Measurements from ENCODE around the gene ITSN1.

Gene ITSN1

GRCh38 chr21:33668620-33669019, 26.3 kb downstream of the ITSN1 start:
- TF ChIP-seq REST (IDR thresholded peaks at IDR 0.05; ENCODE audit: insufficient read depth in 1 of 2, low read depth in 2 of 2, low read length in 2 of 2) = no peak
- TF ChIP-seq POLR2AphosphoS5 (IDR thresholded peaks at IDR 0.05; ENCODE audit: low read depth, low read length) = no peak
- no peak for TF ChIP-seq TAF1 (IDR thresholded peaks at IDR 0.05; ENCODE audit: borderline replicate concordance, insufficient read depth, low read length)
- TF ChIP-seq FOXP2 (optimal IDR thresholded peaks at IDR 0.05; ENCODE audit: borderline replicate concordance, extremely low read depth, extremely low read length, insufficient read depth) = no peak
- TF ChIP-seq SIN3A (IDR thresholded peaks at IDR 0.05; ENCODE audit: borderline replicate concordance, insufficient read depth, low read length) = no peak

GRCh38 chr21:33670076-33670978, 28.0 kb downstream of the ITSN1 start:
- TF ChIP-seq POLR2AphosphoS5 (IDR thresholded peaks at IDR 0.05; ENCODE audit: low read depth, low read length) (no peak), TAF1 (IDR thresholded peaks at IDR 0.05; ENCODE audit: borderline replicate concordance, insufficient read depth, low read length) (no peak), FOXP2 (optimal IDR thresholded peaks at IDR 0.05; ENCODE audit: borderline replicate concordance, extremely low read depth, extremely low read length, insufficient read depth) (no peak), REST (IDR thresholded peaks at IDR 0.05; ENCODE audit: insufficient read depth in 1 of 2, low read depth in 2 of 2, low read length in 2 of 2) (no peak), SIN3A (IDR thresholded peaks at IDR 0.05; ENCODE audit: borderline replicate concordance, insufficient read depth, low read length) (no peak)

GRCh38 chr21:33673473-33673872, 31.2 kb downstream of the ITSN1 start:
- TF ChIP-seq TAF1 (IDR thresholded peaks at IDR 0.05; ENCODE audit: borderline replicate concordance, insufficient read depth, low read length) = no peak
- TF ChIP-seq FOXP2 (optimal IDR thresholded peaks at IDR 0.05; ENCODE audit: borderline replicate concordance, extremely low read depth, extremely low read length, insufficient read depth) = no peak
- no peak for TF ChIP-seq POLR2AphosphoS5 (IDR thresholded peaks at IDR 0.05; ENCODE audit: low read depth, low read length)

GRCh38 chr21:33674226-33674625, 31.9 kb downstream of the ITSN1 start:
- no peak for TF ChIP-seq POLR2AphosphoS5 (IDR thresholded peaks at IDR 0.05; ENCODE audit: low read depth, low read length)
- TF ChIP-seq TAF1 (IDR thresholded peaks at IDR 0.05; ENCODE audit: borderline replicate concordance, insufficient read depth, low read length) = no peak
- no peak for TF ChIP-seq SIN3A (IDR thresholded peaks at IDR 0.05; ENCODE audit: borderline replicate concordance, insufficient read depth, low read length)
- TF ChIP-seq FOXP2 (optimal IDR thresholded peaks at IDR 0.05; ENCODE audit: borderline replicate concordance, extremely low read depth, extremely low read length, insufficient read depth) = no peak
- no peak for TF ChIP-seq REST (IDR thresholded peaks at IDR 0.05; ENCODE audit: insufficient read depth in 1 of 2, low read depth in 2 of 2, low read length in 2 of 2)

GRCh38 chr21:33677450-33677849, 35.1 kb downstream of the ITSN1 start:
- no peak for TF ChIP-seq POLR2AphosphoS5 (IDR thresholded peaks at IDR 0.05; ENCODE audit: low read depth, low read length)
- TF ChIP-seq TAF1 (IDR thresholded peaks at IDR 0.05; ENCODE audit: borderline replicate concordance, insufficient read depth, low read length) = no peak
- TF ChIP-seq REST (IDR thresholded peaks at IDR 0.05; ENCODE audit: insufficient read depth in 1 of 2, low read depth in 2 of 2, low read length in 2 of 2) = no peak
- no peak for TF ChIP-seq FOXP2 (optimal IDR thresholded peaks at IDR 0.05; ENCODE audit: borderline replicate concordance, extremely low read depth, extremely low read length, insufficient read depth)
- TF ChIP-seq SIN3A (IDR thresholded peaks at IDR 0.05; ENCODE audit: borderline replicate concordance, insufficient read depth, low read length) = no peak

Measured in PFSK-1 (cell line).